HL-60 (cell line): ENCODE data around the gene SATB2.

ENCODE experiments used
- POLR2AphosphoS5 ChIP-seq: IDR thresholded peaks from 2 replicates; pipeline ENCODE4 v1.6.1; 2012; ENCODE audit warnings: low read depth
- REST ChIP-seq: IDR thresholded peaks from 2 replicates; pipeline ENCODE4 v1.6.1; 2012; ENCODE audit warnings: low read depth; ENCODE audit not compliant: insufficient replicate concordance

- TF ChIP-seq REST (no peak), POLR2AphosphoS5 (no peak)
Measured at GRCh38 chr2:199303728-199304177, 154.0 kb downstream of the SATB2 start.
